H1 (cell line): ENCODE data around the gene CDK5R1. TPM values are rescaled to one million over a fixed set of nuclear protein-coding genes. Genes with fewer than 3 reads are reported as not detected.

ENCODE experiments used
- CBX5 ChIP-seq: fragments of 300-800, 300-1000 bp; sonication (generic); IDR thresholded peaks from 2 replicates; pipeline ENCODE4 v1.7.1; 2016; ENCODE audit warnings: antibody characterized with exemption, low read length, low read depth
- EGR1 ChIP-seq: IDR thresholded peaks from 2 replicates; pipeline ENCODE4 v1.6.1; 2011; ENCODE audit warnings: low read depth, low read length, borderline replicate concordance
- SAP30 ChIP-seq: fragments of 300-600 bp; sonication (generic); IDR thresholded peaks from 2 replicates; pipeline ENCODE4 v1.7.1; 2012; ENCODE audit warnings: low read length, moderate library complexity, mild to moderate bottlenecking, inconsistent platforms; ENCODE audit not compliant: insufficient read depth, insufficient replicate concordance
- polyA plus RNA-seq, 7 experiments: library from polyadenylated mRNA; depleted of rRNA in 3 of 7; stranded (reverse) in 5 of 7; unstranded in 2 of 7; fragments of >200 nt in 5 of 7; fragments of 200-250 nt in 2 of 7; gene quantifications; 1 replicate in 5 of 7; 2 replicates in 1 of 7; 4 replicates in 1 of 7; pipeline versions ENCODE4 v1.2.1 to v1.2.3, GENCODE V29; 2011 to 2013; ENCODE audit warnings: missing spikeins in 2 of 7, mixed read lengths in 2 of 7
- total RNA-seq: library from RNA; stranded (reverse); fragmentation: NEBNext Ultra II Directional; extraction: Animal tissue kit (Norgen Biotek cat#: 25700); gene quantifications from 2 replicates; pipeline ENCODE4 v1.2.1, GENCODE V29; 2021
- TF ChIP-seq, protein P1 (sequence below): fragments of 300-600 bp; sonication (generic); IDR thresholded peaks from 2 replicates; pipeline ENCODE4 v1.7.1; 2012; ENCODE audit warnings: low read length, moderate library complexity, mild to moderate bottlenecking, inconsistent platforms; ENCODE audit not compliant: insufficient replicate concordance
- TF ChIP-seq, protein P2 (sequence below): IDR thresholded peaks from 2 replicates; pipeline ENCODE4 v1.6.1; 2011; ENCODE audit warnings: low read length, improper control_type of control experiment

Gene CDK5R1
- total and polyA plus RNA-seq, 2 of the 8 experiments (the other 6 are each of a cell fraction or from before 2014, with no cell fraction given) = 2.7 to 9.9 TPM

DNA sequence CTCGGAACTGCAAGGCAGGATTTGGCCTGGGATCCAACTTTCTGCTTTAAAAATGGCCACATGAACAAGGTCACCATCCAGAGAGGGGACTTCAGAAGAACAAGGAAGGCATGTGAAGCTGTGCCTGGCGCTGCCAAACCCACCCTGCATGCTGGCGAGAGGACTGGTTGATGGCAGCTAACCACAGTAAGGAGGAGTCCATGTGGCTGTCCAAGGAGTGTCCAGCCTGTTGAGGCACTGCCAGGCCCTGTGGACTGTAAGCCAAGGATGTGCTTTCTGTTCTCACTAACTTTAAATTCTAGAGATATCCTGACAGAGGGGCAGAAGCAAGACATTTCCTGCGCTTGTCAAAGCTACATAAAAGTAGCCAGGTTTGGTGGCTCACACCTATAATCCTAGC lies 40.4 kb downstream of the CDK5R1 start (continued):
- TF ChIP-seq, protein P1, sequence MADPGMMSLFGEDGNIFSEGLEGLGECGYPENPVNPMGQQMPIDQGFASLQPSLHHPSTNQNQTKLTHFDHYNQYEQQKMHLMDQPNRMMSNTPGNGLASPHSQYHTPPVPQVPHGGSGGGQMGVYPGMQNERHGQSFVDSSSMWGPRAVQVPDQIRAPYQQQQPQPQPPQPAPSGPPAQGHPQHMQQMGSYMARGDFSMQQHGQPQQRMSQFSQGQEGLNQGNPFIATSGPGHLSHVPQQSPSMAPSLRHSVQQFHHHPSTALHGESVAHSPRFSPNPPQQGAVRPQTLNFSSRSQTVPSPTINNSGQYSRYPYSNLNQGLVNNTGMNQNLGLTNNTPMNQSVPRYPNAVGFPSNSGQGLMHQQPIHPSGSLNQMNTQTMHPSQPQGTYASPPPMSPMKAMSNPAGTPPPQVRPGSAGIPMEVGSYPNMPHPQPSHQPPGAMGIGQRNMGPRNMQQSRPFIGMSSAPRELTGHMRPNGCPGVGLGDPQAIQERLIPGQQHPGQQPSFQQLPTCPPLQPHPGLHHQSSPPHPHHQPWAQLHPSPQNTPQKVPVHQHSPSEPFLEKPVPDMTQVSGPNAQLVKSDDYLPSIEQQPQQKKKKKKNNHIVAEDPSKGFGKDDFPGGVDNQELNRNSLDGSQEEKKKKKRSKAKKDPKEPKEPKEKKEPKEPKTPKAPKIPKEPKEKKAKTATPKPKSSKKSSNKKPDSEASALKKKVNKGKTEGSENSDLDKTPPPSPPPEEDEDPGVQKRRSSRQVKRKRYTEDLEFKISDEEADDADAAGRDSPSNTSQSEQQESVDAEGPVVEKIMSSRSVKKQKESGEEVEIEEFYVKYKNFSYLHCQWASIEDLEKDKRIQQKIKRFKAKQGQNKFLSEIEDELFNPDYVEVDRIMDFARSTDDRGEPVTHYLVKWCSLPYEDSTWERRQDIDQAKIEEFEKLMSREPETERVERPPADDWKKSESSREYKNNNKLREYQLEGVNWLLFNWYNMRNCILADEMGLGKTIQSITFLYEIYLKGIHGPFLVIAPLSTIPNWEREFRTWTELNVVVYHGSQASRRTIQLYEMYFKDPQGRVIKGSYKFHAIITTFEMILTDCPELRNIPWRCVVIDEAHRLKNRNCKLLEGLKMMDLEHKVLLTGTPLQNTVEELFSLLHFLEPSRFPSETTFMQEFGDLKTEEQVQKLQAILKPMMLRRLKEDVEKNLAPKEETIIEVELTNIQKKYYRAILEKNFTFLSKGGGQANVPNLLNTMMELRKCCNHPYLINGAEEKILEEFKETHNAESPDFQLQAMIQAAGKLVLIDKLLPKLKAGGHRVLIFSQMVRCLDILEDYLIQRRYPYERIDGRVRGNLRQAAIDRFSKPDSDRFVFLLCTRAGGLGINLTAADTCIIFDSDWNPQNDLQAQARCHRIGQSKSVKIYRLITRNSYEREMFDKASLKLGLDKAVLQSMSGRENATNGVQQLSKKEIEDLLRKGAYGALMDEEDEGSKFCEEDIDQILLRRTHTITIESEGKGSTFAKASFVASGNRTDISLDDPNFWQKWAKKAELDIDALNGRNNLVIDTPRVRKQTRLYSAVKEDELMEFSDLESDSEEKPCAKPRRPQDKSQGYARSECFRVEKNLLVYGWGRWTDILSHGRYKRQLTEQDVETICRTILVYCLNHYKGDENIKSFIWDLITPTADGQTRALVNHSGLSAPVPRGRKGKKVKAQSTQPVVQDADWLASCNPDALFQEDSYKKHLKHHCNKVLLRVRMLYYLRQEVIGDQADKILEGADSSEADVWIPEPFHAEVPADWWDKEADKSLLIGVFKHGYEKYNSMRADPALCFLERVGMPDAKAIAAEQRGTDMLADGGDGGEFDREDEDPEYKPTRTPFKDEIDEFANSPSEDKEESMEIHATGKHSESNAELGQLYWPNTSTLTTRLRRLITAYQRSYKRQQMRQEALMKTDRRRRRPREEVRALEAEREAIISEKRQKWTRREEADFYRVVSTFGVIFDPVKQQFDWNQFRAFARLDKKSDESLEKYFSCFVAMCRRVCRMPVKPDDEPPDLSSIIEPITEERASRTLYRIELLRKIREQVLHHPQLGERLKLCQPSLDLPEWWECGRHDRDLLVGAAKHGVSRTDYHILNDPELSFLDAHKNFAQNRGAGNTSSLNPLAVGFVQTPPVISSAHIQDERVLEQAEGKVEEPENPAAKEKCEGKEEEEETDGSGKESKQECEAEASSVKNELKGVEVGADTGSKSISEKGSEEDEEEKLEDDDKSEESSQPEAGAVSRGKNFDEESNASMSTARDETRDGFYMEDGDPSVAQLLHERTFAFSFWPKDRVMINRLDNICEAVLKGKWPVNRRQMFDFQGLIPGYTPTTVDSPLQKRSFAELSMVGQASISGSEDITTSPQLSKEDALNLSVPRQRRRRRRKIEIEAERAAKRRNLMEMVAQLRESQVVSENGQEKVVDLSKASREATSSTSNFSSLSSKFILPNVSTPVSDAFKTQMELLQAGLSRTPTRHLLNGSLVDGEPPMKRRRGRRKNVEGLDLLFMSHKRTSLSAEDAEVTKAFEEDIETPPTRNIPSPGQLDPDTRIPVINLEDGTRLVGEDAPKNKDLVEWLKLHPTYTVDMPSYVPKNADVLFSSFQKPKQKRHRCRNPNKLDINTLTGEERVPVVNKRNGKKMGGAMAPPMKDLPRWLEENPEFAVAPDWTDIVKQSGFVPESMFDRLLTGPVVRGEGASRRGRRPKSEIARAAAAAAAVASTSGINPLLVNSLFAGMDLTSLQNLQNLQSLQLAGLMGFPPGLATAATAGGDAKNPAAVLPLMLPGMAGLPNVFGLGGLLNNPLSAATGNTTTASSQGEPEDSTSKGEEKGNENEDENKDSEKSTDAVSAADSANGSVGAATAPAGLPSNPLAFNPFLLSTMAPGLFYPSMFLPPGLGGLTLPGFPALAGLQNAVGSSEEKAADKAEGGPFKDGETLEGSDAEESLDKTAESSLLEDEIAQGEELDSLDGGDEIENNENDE = no peak
- TF ChIP-seq, protein P2, sequence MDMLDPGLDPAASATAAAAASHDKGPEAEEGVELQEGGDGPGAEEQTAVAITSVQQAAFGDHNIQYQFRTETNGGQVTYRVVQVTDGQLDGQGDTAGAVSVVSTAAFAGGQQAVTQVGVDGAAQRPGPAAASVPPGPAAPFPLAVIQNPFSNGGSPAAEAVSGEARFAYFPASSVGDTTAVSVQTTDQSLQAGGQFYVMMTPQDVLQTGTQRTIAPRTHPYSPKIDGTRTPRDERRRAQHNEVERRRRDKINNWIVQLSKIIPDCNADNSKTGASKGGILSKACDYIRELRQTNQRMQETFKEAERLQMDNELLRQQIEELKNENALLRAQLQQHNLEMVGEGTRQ = no peak
- TF ChIP-seq SAP30 (no peak), EGR1 (no peak), CBX5 (no peak)
